Measurements from ENCODE around the gene PYCARD.

DNA sequence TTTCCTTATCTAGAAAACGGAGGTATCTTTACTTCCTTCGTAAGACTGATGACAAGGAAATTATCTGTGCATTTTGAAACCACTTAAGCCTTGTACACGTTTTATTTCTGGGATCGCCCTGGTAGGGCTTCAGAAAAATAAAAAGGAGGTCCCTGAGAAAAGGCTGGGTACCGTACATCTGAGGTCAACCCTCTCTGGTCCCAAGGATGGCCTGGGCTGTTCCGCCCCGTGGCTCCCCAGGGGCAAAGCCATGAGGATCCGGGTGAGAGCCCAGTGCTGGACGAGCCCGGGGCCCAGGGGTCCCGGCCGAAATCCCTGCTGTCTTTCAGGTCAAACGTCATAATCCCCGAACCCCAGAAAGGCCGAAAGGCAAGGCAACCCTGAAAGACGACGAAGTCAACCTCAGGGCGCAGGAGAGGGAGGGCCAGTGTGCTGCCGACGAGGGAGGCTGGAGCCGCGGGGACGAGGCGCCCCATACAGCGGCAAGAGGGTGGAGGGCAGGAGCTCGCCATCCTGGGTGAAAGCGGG, 23.3 kb downstream of the PYCARD start:
- TF ChIP-seq, protein P1, sequence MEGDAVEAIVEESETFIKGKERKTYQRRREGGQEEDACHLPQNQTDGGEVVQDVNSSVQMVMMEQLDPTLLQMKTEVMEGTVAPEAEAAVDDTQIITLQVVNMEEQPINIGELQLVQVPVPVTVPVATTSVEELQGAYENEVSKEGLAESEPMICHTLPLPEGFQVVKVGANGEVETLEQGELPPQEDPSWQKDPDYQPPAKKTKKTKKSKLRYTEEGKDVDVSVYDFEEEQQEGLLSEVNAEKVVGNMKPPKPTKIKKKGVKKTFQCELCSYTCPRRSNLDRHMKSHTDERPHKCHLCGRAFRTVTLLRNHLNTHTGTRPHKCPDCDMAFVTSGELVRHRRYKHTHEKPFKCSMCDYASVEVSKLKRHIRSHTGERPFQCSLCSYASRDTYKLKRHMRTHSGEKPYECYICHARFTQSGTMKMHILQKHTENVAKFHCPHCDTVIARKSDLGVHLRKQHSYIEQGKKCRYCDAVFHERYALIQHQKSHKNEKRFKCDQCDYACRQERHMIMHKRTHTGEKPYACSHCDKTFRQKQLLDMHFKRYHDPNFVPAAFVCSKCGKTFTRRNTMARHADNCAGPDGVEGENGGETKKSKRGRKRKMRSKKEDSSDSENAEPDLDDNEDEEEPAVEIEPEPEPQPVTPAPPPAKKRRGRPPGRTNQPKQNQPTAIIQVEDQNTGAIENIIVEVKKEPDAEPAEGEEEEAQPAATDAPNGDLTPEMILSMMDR (IDR thresholded peaks at IDR 0.05), result no peak
- TF ChIP-seq POLR2A (IDR thresholded peaks at IDR 0.05), result no peak

Measured in testis (tissue), 2 donors.